GM18526 (cell line): ENCODE measurements around the gene CDH13.

ENCODE experiments used
- POLR2A ChIP-seq: IDR thresholded peaks from 3 replicates; pipeline ENCODE4 v1.6.1; 2011; ENCODE audit not compliant: insufficient read length; ENCODE audit errors: extremely low read depth

Gene CDH13

GRCh38 chr16:82636485-82636884 is 9.7 kb downstream of the CDH13 start:
- no peak for TF ChIP-seq POLR2A

GRCh38 chr16:82636958-82637357 is 10.2 kb downstream of the CDH13 start:
- no peak for TF ChIP-seq POLR2A

- no peak for TF ChIP-seq POLR2A
Observed at GRCh38 chr16:82638095-82638798, 11.5 kb downstream of the CDH13 start.

GRCh38 chr16:82639263-82639662 is 12.5 kb downstream of the CDH13 start:
- no peak for TF ChIP-seq POLR2A

GRCh38 chr16:82639666-82640336 is 13.0 kb downstream of the CDH13 start:
- TF ChIP-seq POLR2A: no peak

- no peak for TF ChIP-seq POLR2A
Observed at GRCh38 chr16:82641336-82641984, 14.7 kb downstream of the CDH13 start.

- no peak for TF ChIP-seq POLR2A
Observed at GRCh38 chr16:82643136-82643535, 16.4 kb downstream of the CDH13 start.

- no peak for TF ChIP-seq POLR2A
Observed at GRCh38 chr16:82643936-82644630, 17.3 kb downstream of the CDH13 start.

GRCh38 chr16:82646504-82646903 is 19.7 kb downstream of the CDH13 start:
- no peak for TF ChIP-seq POLR2A

GRCh38 chr16:82649766-82650165 is 23.0 kb downstream of the CDH13 start:
- no peak for TF ChIP-seq POLR2A

- no peak for TF ChIP-seq POLR2A
Observed at GRCh38 chr16:82650804-82651203, 24.0 kb downstream of the CDH13 start.

GRCh38 chr16:82651921-82652601 is 25.3 kb downstream of the CDH13 start:
- TF ChIP-seq POLR2A: no peak

- no peak for TF ChIP-seq POLR2A
Observed at GRCh38 chr16:82652826-82653225, 26.1 kb downstream of the CDH13 start.

- no peak for TF ChIP-seq POLR2A
Observed at GRCh38 chr16:82653550-82654511, 27.1 kb downstream of the CDH13 start.
